DOHH2 (cell line): Measurements from ENCODE around the gene KAZALD1.

ENCODE experiments used
- H3F3A ChIP-seq: fragments of 200-600 bp; sonication (generic), shearing (Covaris generic); 2 replicates; pipeline ENCODE4 v1.6.0; 2016; ENCODE audit warnings: antibody characterized with exemption, mild to moderate bottlenecking; ENCODE audit not compliant: control insufficient read depth, insufficient read depth
- H3K27ac ChIP-seq: fragments of 200-600 bp; sonication (generic); 2 replicates; pipeline ENCODE4 v1.5.1; 2014; ENCODE audit warnings: low read depth, mild to moderate bottlenecking, low read length, moderate library complexity
- H3K27me3 ChIP-seq: fragments of 200-600 bp; sonication (generic); 2 replicates; pipeline ENCODE4 v1.6.1; 2014; ENCODE audit warnings: mild to moderate bottlenecking, low read length, mixed read lengths; ENCODE audit not compliant: control insufficient read depth
- H3K36me3 ChIP-seq: fragments of 200-600 bp; sonication (generic); 2 replicates; pipeline ENCODE4 v1.6.1; 2014; ENCODE audit warnings: mild to moderate bottlenecking, low read length, moderate library complexity, mixed read lengths; ENCODE audit not compliant: control insufficient read depth
- H3K4me1 ChIP-seq: fragments of 200-600 bp; sonication (generic); 2 replicates; pipeline ENCODE4 v1.6.1; 2014; ENCODE audit warnings: mild to moderate bottlenecking, low read length, mixed read lengths; ENCODE audit not compliant: control insufficient read depth
- H3K4me2 ChIP-seq: fragments of 200-600 bp; sonication (generic); 2 replicates; pipeline ENCODE4 v1.6.0; 2014; ENCODE audit warnings: mild to moderate bottlenecking, low read length, moderate library complexity
- H3K4me3 ChIP-seq: fragments of 200-600 bp; sonication (generic); 2 replicates; pipeline ENCODE4 v1.5.1; 2014; ENCODE audit warnings: mild to moderate bottlenecking, low read length, mixed read lengths
- H3K79me2 ChIP-seq: fragments of 200-600 bp; sonication (generic); 2 replicates; pipeline ENCODE4 v1.6.1; 2014; ENCODE audit warnings: mild to moderate bottlenecking, low read length, mixed read lengths; ENCODE audit not compliant: control insufficient read depth
- H3K9me2 ChIP-seq: fragments of 200-600 bp; sonication (generic); replicated peaks from 2 replicates; pipeline ENCODE4 v1.6.1; 2014; ENCODE audit warnings: mild to moderate bottlenecking, low read length, mixed read lengths; ENCODE audit not compliant: control insufficient read depth
- H3K9me3 ChIP-seq: fragments of 200-600 bp; sonication (generic); 2 replicates; pipeline ENCODE4 v1.6.1; 2014; ENCODE audit warnings: antibody characterized with exemption, low read length, mixed read lengths; ENCODE audit not compliant: control insufficient read depth, insufficient read depth
- H4K20me1 ChIP-seq: fragments of 200-600 bp; sonication (generic); 2 replicates; pipeline ENCODE4 v1.6.0; 2014; ENCODE audit warnings: low read depth, mild to moderate bottlenecking, antibody characterized with exemption, low read length, moderate library complexity; ENCODE audit not compliant: control insufficient read depth, insufficient read depth
- CTCF ChIP-seq: fragments of 200-600 bp; sonication (generic); IDR thresholded peaks from one replicate; pipeline ENCODE4 v1.5.1; 2014; ENCODE audit warnings: antibody characterized with exemption, mild to moderate bottlenecking, low read depth, low read length; ENCODE audit not compliant: poor library complexity, severe bottlenecking
- EZH2phosphoT487 ChIP-seq: fragments of 200-600 bp; sonication (generic); IDR thresholded peaks from 2 replicates; pipeline ENCODE4 v1.6.1; 2017; ENCODE audit warnings: borderline replicate concordance, mild to moderate bottlenecking, antibody characterized with exemption, low read length, moderate library complexity, mixed read lengths

KAZALD1 gene

GRCh38 chr10:101085846-101086245 is 24.1 kb downstream of the KAZALD1 start:
- TF ChIP-seq EZH2phosphoT487, result no peak
- no peak for TF ChIP-seq CTCF
- H4K20me1 ChIP-seq, result no peaks in the 10 kb centered on the region
- peaks cover 62% of the 10 kb centered on the region for H3K27me3 ChIP-seq
- H3K79me2 ChIP-seq, result no peaks in the 10 kb centered on the region
- H3K4me3 ChIP-seq, result no peak overlapping the region
- no peaks in the 10 kb centered on the region for H3K9me3 ChIP-seq
- no peaks in the 10 kb centered on the region for H3K9me2 ChIP-seq
- no peak overlapping the region for H3K27ac ChIP-seq
- H3K4me1 ChIP-seq, result no peaks in the 10 kb centered on the region
- H3K36me3 ChIP-seq, result no peaks in the 10 kb centered on the region
- H3F3A ChIP-seq, result no peaks in the 10 kb centered on the region
- H3K4me2 ChIP-seq, result no peak overlapping the region

- H3K27me3 ChIP-seq, result peaks cover 59% of the 10 kb centered on the region
These were observed 25.6 kb downstream of the KAZALD1 start for GRCh38 chr10:101087376-101087775.

GRCh38 chr10:101087965-101088364 is 26.2 kb downstream of the KAZALD1 start:
- Histone ChIP-seq H3K4me1 (no peaks in the 10 kb centered on the region), H3K27ac (no peak overlapping the region), H3K4me2 (no peak overlapping the region), H3K9me3 (no peaks in the 10 kb centered on the region), H3K36me3 (no peaks in the 10 kb centered on the region), H3K4me3 (no peak overlapping the region), H4K20me1 (no peaks in the 10 kb centered on the region), H3K27me3 (peaks cover 59% of the 10 kb centered on the region), H3K79me2 (no peaks in the 10 kb centered on the region), H3F3A (no peaks in the 10 kb centered on the region), H3K9me2 (no peaks in the 10 kb centered on the region)
- TF ChIP-seq CTCF, result no peak
- no peak for TF ChIP-seq EZH2phosphoT487

More at GRCh38 chr10:101087376-101087775, 25.6 kb downstream of the KAZALD1 start:
- Histone ChIP-seq H3K27ac (no peak overlapping the region), H3K9me2 (no peaks in the 10 kb centered on the region), H3K36me3 (no peaks in the 10 kb centered on the region), H4K20me1 (no peaks in the 10 kb centered on the region), H3K9me3 (no peaks in the 10 kb centered on the region), H3K4me1 (no peaks in the 10 kb centered on the region), H3K79me2 (no peaks in the 10 kb centered on the region), H3K4me2 (no peak overlapping the region), H3K4me3 (no peak overlapping the region), H3F3A (no peaks in the 10 kb centered on the region)
- TF ChIP-seq EZH2phosphoT487 (no peak), CTCF (no peak)
